HEK293 (cell line): ENCODE results near the gene MUC22.
A peak's percentile ranks its signal among the peaks of the same experiment; 100 is the strongest.

ENCODE experiments used
- CTCF ChIA-PET: fragments of 350-600 bp; formaldehyde crosslinking; extraction: SDS; loops from one replicate; lab custom pipeline; 2021; ENCODE audit warnings: antibody characterized with exemption; lab: Yijun Ruan, JAX
- POLR2A ChIA-PET: fragments of 300-600 bp; formaldehyde crosslinking; extraction: SDS; loops from one replicate; lab custom pipeline; 2020; ENCODE audit warnings: antibody characterized with exemption, inconsistent platforms; lab: Yijun Ruan, JAX
- H3K27ac ChIP-seq: fragments of 200-500 bp; sonication (Bioruptor generic); 2 replicates; pipeline ENCODE4 v1.5.1; 2014; ENCODE audit warnings: low read depth, low read length, control low read depth, inconsistent platforms; ENCODE audit errors: extremely low read depth
- H3K36me3 ChIP-seq, 2 experiments: fragments of 200-500 bp in 1 of 2; sonication (Bioruptor generic) in 1 of 2; 1 replicate in 1 of 2; 2 replicates in 1 of 2; pipeline ENCODE4 v1.5.1; 2014 to 2017; ENCODE audit warnings: inconsistent platforms in 2 of 2, low read length in 2 of 2; ENCODE audit not compliant: control insufficient read depth in 2 of 2, insufficient read depth in 1 of 2
- H3K4me1 ChIP-seq: fragments of 200-500 bp; sonication (Bioruptor generic); 2 replicates; pipeline ENCODE4 v1.5.1; 2014; ENCODE audit warnings: mild to moderate bottlenecking, low read length, inconsistent platforms; ENCODE audit not compliant: control insufficient read depth, insufficient read depth
- H3K4me3 ChIP-seq: 2 replicates; pipeline ENCODE4 v1.5.1; 2011; ENCODE audit warnings: low read depth, mild to moderate bottlenecking, control low read depth, low read length, moderate library complexity
- H3K9me3 ChIP-seq: fragments of 200-500 bp; sonication (Bioruptor generic); 2 replicates; pipeline ENCODE4 v1.5.1; 2014; ENCODE audit warnings: low read depth, low read length, inconsistent platforms; ENCODE audit not compliant: control insufficient read depth, insufficient read depth
- CTCF ChIP-seq: fragments of 450-650 bp; formaldehyde crosslinking; IDR thresholded peaks from 2 replicates; pipeline ENCODE4 v1.5.1; 2016; ENCODE audit warnings: missing biosample characterization, missing genetic modification characterization
- KLF10 ChIP-seq: fragments of 450-650 bp; IDR thresholded peaks from 2 replicates; pipeline ENCODE4 v1.5.1; 2018; ENCODE audit warnings: missing biosample characterization, mild to moderate bottlenecking, missing genetic modification characterization
- MZF1 ChIP-seq: fragments of 450-650 bp; formaldehyde crosslinking; IDR thresholded peaks from 2 replicates; pipeline ENCODE4 v1.5.1; 2017; ENCODE audit warnings: missing biosample characterization, missing genetic modification characterization, borderline replicate concordance
- TSHZ1 ChIP-seq: fragments of 450-650 bp; formaldehyde crosslinking; IDR thresholded peaks from 2 replicates; pipeline ENCODE4 v1.5.1; 2016; ENCODE audit warnings: missing biosample characterization, missing genetic modification characterization, borderline replicate concordance
- ZBTB48 ChIP-seq: fragments of 450-650 bp; formaldehyde crosslinking; IDR thresholded peaks from 2 replicates; pipeline ENCODE4 v1.5.1; 2016; ENCODE audit warnings: missing biosample characterization, missing genetic modification characterization
- ZBTB7A ChIP-seq: fragments of 450-650 bp; formaldehyde crosslinking; IDR thresholded peaks from 2 replicates; pipeline ENCODE4 v1.5.1; 2016; ENCODE audit warnings: low read depth, missing biosample characterization, missing genetic modification characterization
- ZFP37 ChIP-seq: fragments of 450-650 bp; formaldehyde crosslinking; IDR thresholded peaks from 2 replicates; pipeline ENCODE4 v1.5.1; 2016; ENCODE audit warnings: missing biosample characterization, missing genetic modification characterization
- ZNF112 ChIP-seq: fragments of 450-650 bp; formaldehyde crosslinking; IDR thresholded peaks from 2 replicates; pipeline ENCODE4 v1.5.0; 2017; ENCODE audit warnings: missing biosample characterization, missing genetic modification characterization
- ZNF24 ChIP-seq: fragments of 450-650 bp; formaldehyde crosslinking; IDR thresholded peaks from 2 replicates; pipeline ENCODE4 v1.5.1; 2016; ENCODE audit warnings: missing biosample characterization, missing genetic modification characterization
- ZNF449 ChIP-seq: fragments of 450-650 bp; formaldehyde crosslinking; IDR thresholded peaks from 2 replicates; pipeline ENCODE4 v1.5.1; 2017; ENCODE audit warnings: missing biosample characterization, mild to moderate bottlenecking, missing genetic modification characterization, moderate library complexity
- ZNF629 ChIP-seq: fragments of 450-650 bp; formaldehyde crosslinking; IDR thresholded peaks from 2 replicates; pipeline ENCODE4 v1.5.1; 2017; ENCODE audit warnings: missing biosample characterization, missing genetic modification characterization
- ZNF677 ChIP-seq: fragments of 450-650 bp; IDR thresholded peaks from 2 replicates; pipeline ENCODE4 v1.5.0; 2018; ENCODE audit warnings: missing biosample characterization, mild to moderate bottlenecking, missing genetic modification characterization, moderate library complexity
- ZNF777 ChIP-seq: fragments of 450-650 bp; formaldehyde crosslinking; IDR thresholded peaks from 2 replicates; pipeline ENCODE4 v1.5.1; 2017; ENCODE audit warnings: missing biosample characterization, missing genetic modification characterization, borderline replicate concordance
- ZXDB ChIP-seq: fragments of 450-650 bp; formaldehyde crosslinking; IDR thresholded peaks from 2 replicates; pipeline ENCODE4 v1.5.1; 2016; ENCODE audit warnings: missing biosample characterization, missing genetic modification characterization
- TF ChIP-seq, protein P1 (sequence below): fragments of 450-650 bp; formaldehyde crosslinking; IDR thresholded peaks from 2 replicates; pipeline ENCODE4 v1.5.1; 2016; ENCODE audit warnings: missing biosample characterization, missing genetic modification characterization
- TF ChIP-seq, protein P2 (sequence below): fragments of 450-650 bp; formaldehyde crosslinking; IDR thresholded peaks from 2 replicates; pipeline ENCODE4 v1.5.1; 2016; ENCODE audit warnings: missing biosample characterization, missing genetic modification characterization

MUC22 gene

GRCh38 chr6:31058128-31058894 lies 48.0 kb downstream of the MUC22 start (continued):
- TF ChIP-seq TSHZ1 (tag by site-specific recombination) (peak; percentile 12; the same call in 1 of the 2 replicates), ZFP37 (0 out of 2 replicates have a peak, but pooled peaks have one; percentile 44), CTCF (tag by site-specific recombination) (peak; percentile 47; the same call in 1 of the 2 replicates), ZBTB48 (tag by site-specific recombination) (no peak), ZNF629 (tag by site-specific recombination) (peak; percentile 41)

GRCh38 chr6:31060145-31060544 lies 49.9 kb downstream of the MUC22 start:
- ChIA-PET POLR2A (no interaction called here), CTCF (interaction anchor here (0.6 to 4.0 kb wide), 11 partner anchors 9 to 183 kb away, joined by 3 to 34 read pairs (median 4); no protein-coding TSS in a partner anchor)
- Histone ChIP-seq H3K36me3 (no peaks in the 10 kb centered on the region), H3K4me3 (no peak overlapping the region), H3K27ac (no peak overlapping the region), H3K4me1 (no peaks in the 10 kb centered on the region), H3K9me3 (no peaks in the 10 kb centered on the region)
- TF ChIP-seq, protein P1, sequence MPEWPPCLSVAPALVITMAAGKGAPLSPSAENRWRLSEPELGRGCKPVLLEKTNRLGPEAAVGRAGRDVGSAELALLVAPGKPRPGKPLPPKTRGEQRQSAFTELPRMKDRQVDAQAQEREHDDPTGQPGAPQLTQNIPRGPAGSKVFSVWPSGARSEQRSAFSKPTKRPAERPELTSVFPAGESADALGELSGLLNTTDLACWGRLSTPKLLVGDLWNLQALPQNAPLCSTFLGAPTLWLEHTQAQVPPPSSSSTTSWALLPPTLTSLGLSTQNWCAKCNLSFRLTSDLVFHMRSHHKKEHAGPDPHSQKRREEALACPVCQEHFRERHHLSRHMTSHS (tag by site-specific recombination): no peak
- TF ChIP-seq ZXDB (no peak), KLF10 (no peak), ZNF777 (tag by site-specific recombination) (no peak)

GRCh38 chr6:31063906-31064435 lies 53.7 kb downstream of the MUC22 start:
- no peaks in the 10 kb centered on the region for H3K4me1 ChIP-seq
- H3K4me3 ChIP-seq: no peak overlapping the region
- CTCF ChIA-PET: interaction anchor here (0.5 to 4.0 kb wide), 6 partner anchors 9 to 149 kb away, joined by 3 to 25 read pairs (median 6); partner anchors contain the start of gene VARS2
- POLR2A ChIA-PET: no interaction called here
- no peaks in the 10 kb centered on the region for H3K36me3 ChIP-seq
- TF ChIP-seq ZNF112 (no peak), ZNF24 (tag by site-specific recombination) (no peak), MZF1 (tag by site-specific recombination) (no peak), ZNF449 (tag by site-specific recombination) (no peak), ZBTB7A (tag by site-specific recombination) (no peak), ZNF677 (no peak)
- TF ChIP-seq, protein P2, sequence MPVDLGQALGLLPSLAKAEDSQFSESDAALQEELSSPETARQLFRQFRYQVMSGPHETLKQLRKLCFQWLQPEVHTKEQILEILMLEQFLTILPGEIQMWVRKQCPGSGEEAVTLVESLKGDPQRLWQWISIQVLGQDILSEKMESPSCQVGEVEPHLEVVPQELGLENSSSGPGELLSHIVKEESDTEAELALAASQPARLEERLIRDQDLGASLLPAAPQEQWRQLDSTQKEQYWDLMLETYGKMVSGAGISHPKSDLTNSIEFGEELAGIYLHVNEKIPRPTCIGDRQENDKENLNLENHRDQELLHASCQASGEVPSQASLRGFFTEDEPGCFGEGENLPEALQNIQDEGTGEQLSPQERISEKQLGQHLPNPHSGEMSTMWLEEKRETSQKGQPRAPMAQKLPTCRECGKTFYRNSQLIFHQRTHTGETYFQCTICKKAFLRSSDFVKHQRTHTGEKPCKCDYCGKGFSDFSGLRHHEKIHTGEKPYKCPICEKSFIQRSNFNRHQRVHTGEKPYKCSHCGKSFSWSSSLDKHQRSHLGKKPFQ (tag by site-specific recombination): no peak
- no peak overlapping the region for H3K27ac ChIP-seq
- no peaks in the 10 kb centered on the region for H3K9me3 ChIP-seq
